Measurements from ENCODE around the gene ZBTB25.

ZBTB25 gene

GRCh38 chr14:64515053-64515452 is 11.4 kb upstream of the ZBTB25 start:
- no peak for DNase-seq

GRCh38 chr14:64513271-64513670 is 9.6 kb upstream of the ZBTB25 start:
- DNase-seq: no peak

GRCh38 chr14:64510825-64511671 is 7.4 kb upstream of the ZBTB25 start:
- DNase-seq: peak; percentile 49

GRCh38 chr14:64509036-64509435 is 5.4 kb upstream of the ZBTB25 start:
- DNase-seq: no peak

GRCh38 chr14:64508215-64508776 is 4.7 kb upstream of the ZBTB25 start:
- no peak for DNase-seq

GRCh38 chr14:64507376-64508156 is 3.9 kb upstream of the ZBTB25 start:
- DNase-seq: no peak

- DNase-seq: no peak
Observed at GRCh38 chr14:64506721-64507120, 3.1 kb upstream of the ZBTB25 start.

- peak; percentile 51 for DNase-seq
Observed at GRCh38 chr14:64504897-64505794, 1.5 kb upstream of the ZBTB25 start.

GRCh38 chr14:64504310-64504896 is 765 bp upstream of the ZBTB25 start, which contains the start of gene ZBTB1:
ZBTB1 (plus strand) TSS chr14:64504770; CDS start chr14:64521505, 16,735 bp downstream.
- DNase-seq: peak; percentile 36

GRCh38 chr14:64502887-64503433 is 678 bp downstream of the ZBTB25 start:
- DNase-seq: no peak

GRCh38 chr14:64502456-64502855 is 1.2 kb downstream of the ZBTB25 start:
- DNase-seq: no peak

- DNase-seq: no peak
Observed at GRCh38 chr14:64501411-64502171, 2.0 kb downstream of the ZBTB25 start.

GRCh38 chr14:64500088-64500487 is 3.5 kb downstream of the ZBTB25 start:
- no peak for DNase-seq

- no peak for DNase-seq
Observed at GRCh38 chr14:64496764-64497163, 6.9 kb downstream of the ZBTB25 start.

GRCh38 chr14:64495252-64495651 is 8.4 kb downstream of the ZBTB25 start:
- DNase-seq: no peak

GRCh38 chr14:64493455-64493854 is 10.2 kb downstream of the ZBTB25 start:
- no peak for DNase-seq

- DNase-seq: no peak
Observed at GRCh38 chr14:64491637-64492036, 12.0 kb downstream of the ZBTB25 start.

- DNase-seq: no peak
Observed at GRCh38 chr14:64488590-64489099, 15.0 kb downstream of the ZBTB25 start.

GRCh38 chr14:64478634-64479250 is 24.9 kb downstream of the ZBTB25 start:
- DNase-seq: no peak

- no peak for DNase-seq
Observed at GRCh38 chr14:64476438-64476837, 27.2 kb downstream of the ZBTB25 start.
